ENCODE measurements around the gene F5.

Gene F5

DNA sequence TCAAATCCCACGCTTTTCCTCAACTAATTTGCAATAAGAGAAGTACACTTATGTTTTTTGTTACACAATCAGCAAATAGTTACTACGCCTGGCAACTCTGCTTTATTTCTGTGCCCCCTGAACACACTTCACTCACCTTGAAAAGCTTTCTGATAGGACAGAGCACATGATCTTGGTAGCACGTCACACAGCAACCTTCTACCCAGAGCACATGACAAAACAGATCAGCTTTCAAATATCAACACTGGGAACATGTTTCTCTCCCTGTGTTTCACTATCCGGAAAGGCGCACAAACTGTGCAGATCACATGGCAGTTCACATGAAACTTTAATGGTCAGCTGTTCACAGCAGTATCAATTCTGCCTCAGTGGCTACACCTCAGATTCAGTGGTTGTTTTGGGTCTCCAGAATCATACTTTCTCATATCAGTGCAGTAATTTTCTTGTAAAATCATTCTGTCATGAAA is 102.7 kb downstream of the F5 start:
- DNase-seq (ENCODE audit: low read depth, low spot score) = no peak

DNA sequence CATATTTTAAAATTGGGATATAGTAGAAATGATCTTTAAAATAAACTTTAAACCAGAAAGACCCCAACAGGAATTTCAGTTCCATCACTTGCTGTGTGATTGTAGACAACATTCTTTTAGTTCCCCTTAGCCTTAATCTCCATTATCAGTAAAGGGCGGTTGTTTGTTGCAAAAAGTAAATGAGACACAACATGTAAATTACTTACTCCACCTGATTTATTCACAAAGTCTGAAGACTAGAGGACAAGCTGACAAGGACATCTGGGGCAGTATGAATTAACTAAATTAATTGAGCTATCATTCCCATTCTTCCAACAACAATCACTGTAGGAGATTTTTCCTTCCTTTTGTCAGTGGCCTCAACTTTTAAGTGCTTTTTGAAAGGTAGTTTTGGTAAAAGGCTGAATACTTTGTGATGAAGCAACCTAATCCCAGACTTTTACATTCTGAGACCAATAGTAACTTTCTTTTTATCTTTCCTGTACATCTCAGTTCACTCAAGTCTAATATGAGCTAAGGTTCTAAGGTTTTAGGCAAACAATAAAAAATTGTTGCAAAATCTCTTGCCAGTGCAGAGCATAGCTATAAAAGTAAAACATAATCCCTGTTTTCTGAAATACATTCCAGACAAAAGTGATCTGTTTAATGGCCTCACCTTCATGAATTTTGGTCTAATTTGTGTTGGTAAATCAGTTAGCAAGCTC is 106.8 kb downstream of the F5 start:
- no peak for DNase-seq (ENCODE audit: low read depth, low spot score)

DNA sequence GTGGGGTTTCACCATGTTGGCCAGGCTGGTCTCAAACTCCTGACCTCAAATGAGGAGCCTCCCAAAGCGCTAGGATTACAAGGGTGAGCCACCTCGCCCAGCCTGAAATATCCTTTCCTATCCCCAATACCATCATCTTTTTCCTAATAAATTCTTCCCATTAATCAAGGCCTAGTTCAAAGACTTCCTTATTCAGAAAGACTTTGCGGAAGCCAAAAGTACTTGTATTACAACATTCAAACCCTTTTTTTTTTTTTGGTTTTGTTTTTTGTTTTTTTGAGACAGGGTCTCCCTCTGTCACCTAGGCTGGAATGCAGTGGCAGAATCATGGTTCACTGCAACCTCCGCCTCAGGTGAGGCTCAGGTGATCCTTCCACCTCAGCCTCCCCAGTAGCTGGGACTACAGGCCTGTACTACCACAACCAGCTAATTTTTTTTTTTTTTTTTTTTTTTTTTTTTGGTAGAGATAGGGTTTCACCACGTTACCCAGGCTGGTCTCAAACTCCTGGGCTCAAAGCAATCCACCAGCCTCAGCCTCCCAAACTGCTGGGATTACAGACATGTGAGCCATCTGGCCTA is 108.1 kb downstream of the F5 start:
- no peak for DNase-seq (ENCODE audit: low read depth, low spot score)

DNA sequence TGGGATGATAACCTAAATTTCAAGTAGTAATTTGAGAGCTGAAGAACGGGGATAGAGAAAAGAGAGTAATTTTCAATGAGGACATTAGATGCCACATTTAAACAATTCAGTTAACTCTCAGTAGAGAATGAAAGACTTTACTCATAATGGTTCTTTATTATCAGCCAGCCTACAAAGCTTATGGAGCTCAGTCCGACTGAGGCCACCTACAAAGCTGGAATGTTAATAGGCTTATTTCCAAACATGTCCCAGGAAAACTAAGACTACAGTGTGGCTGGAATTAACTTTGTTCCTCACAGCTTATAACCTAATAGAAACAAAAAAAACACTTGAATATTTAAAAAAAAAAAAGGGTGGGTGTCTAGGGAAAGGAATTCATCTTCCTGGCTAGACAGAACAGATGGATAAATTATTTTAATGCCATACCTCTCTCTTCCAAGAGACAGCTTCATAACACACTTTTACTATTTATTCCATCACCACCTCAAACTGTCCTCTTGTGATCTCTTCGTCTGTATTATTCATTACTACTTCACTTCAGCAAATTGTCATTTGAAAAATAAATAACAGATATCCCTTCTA is 110.4 kb downstream of the F5 start:
- no peak for DNase-seq (ENCODE audit: low read depth, low spot score)

DNA sequence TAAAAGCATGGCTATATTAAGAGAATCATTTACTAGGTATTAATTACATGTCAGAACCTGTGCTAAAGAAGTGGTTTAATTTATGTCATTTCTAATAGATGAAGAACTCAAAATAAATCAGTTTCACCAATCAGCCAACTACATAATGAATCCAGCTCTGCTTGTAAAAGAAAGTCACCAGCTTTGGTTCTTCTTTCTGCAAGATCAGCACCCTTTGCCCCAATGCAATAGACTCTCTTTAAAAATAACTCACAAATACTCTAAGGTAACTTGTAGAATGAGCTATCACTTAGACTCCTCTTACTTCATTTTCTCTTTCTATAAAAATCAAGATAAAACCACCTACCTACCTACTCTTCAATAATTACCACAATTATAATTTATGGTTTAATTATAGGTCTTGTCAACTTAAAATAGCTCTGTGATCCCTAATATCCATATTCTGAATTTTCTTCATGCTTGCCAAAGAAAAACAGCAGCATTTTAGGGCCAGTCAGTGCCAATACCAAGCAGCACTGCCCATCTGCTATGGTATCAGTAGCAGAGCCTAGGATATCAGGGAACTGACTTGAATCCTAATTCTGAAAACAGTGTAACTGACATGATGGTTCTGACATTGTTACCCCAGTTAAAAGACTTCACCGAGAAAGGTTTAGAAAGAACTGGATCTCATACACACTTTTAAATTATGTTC is 111.8 kb downstream of the F5 start:
- no peak for DNase-seq (ENCODE audit: low read depth, low spot score)

DNA sequence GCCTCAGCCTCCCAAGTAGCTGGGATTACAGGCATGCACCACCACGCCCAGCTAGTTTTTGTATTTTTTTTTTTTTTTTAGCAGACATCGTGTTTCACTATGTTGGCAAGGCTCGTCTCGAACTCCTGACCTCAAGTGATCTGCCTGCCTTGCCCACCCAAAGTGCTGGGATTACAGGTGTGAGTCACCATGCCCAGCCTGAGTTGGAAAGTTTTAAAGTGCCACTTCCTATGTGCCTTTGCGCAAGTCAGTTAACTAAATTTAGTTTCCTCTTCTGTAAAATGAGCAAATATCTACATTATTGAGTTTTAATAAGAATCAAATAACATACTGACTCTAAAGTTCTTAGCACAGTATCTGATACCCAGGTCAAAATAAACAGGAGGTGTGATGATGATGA is 112.9 kb downstream of the F5 start:
- no peak for DNase-seq (ENCODE audit: low read depth, low spot score)

DNA sequence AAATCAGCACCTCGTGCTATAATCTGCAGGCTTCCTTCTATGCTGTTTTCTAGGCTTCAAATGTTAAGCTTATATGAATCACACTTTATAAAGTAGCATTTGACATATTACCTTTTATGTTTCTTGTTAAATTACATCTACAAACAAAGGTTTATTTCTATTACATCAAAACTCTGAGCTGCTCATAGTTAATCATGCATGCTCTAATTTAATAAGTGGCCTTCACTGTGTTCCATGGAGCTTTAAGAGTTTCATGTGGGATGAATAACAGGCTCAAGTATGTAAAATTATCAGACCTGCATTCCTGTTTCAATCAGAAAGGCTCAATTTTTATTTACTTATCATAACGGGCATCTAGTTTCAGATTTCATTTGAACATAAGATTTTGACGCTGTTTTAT is 113.5 kb downstream of the F5 start:
- no peak for DNase-seq (ENCODE audit: low read depth, low spot score)

DNA sequence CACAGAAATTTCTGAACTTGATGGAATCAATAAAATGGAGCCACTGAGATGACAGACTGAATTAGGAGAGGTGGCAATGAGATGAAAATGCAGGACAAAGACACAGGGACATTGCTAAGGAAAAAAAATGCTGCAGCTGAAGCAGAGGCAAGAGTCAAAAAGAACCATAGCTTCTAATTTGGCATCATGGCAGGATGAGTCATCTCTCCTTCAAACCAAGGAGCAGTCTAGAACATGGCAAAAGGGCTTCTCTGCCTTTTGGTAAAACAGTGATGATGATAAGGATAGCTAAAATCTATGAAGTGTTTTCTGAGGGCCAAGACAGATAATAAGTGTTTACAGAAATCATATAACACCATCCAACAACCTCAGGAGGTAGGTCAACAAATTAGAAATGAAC is 117.3 kb downstream of the F5 start:
- no peak for DNase-seq (ENCODE audit: low read depth, low spot score)

DNA sequence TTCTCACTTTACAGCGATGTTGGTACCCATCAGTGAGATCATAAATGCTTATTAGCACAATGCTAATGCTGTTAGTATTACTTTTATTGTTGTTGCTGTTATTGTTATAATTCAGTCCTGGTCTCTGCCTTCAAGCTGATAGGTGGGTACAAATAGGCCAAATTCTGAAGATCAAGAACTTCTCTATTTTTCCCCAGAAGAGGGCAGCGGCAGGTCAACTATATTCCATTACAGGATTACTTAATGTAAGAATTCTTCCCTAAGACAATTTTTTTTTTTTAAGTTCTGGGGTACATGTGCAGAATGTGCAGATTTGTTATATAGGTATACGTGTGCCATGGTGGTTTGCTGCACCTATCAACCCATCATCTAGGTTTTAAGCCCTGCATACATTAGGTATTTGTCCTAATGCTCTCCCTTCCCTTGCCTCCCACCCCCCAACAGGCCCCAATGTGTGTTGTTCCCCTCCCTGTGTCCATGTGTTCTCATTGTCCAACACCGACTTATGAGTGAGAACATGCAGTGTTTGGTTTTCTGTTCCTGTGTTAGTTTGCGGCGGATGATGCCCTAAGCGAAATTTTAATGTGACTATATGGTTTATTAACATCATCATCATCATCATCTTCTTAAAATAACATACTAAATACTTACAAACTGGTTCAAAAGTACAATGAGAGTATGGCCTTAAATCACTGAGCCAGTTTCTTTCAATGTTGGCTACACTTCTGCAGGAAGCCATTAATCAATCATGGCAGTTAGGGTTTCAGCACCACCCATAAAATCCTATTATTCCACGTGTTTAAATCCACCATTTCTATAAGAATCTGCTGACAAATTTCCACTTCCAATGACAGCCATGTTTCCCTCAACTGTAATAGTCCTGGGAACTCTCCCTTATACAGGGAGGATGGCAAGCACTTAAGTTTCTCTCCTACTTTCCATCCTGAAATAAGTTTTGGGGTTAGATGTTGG is 119.7 kb downstream of the F5 start:
- no peak for DNase-seq (ENCODE audit: low read depth, low spot score)

DNA sequence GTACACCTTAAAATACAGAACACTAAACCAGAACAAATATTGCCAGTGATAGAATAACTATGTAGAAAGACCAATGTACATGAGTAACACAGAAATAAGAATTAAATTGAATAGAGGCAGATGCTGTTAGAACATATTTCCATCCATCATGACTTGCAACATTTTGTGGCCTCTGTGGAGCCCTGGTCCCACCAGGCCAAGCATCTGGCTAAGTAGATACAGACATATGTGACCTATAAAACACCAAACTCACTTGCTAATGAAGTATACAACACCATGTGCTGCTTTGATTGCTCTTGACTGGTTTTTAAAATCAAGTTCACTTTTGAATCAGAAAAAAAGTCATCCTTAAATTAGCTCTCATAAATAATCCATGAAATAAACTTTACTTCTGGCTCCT is 121.0 kb downstream of the F5 start:
- no peak for DNase-seq (ENCODE audit: low read depth, low spot score)
